ENCODE measurements around the gene OGA. TPM values are rescaled to one million over a fixed set of nuclear protein-coding genes. Genes with fewer than 3 reads are reported as not detected.

Gene OGA
- total and polyA plus RNA-seq, 2 donors, result 56.8 to 240 TPM

- no peaks in the 10 kb centered on the region for H3K36me3 ChIP-seq (ENCODE audit: insufficient read depth)
- no peak for DNase-seq (ENCODE audit: extremely low spot score)
- no peak overlapping the region for H3K27ac ChIP-seq (ENCODE audit: low read depth)
- H3K4me3 ChIP-seq (ENCODE audit: low read depth, low read length), result peak overlapping the region; percentile 48
- H3K4me1 ChIP-seq (ENCODE audit: insufficient read depth), result no peaks in the 10 kb centered on the region
- 14% methylated on average over 31 of the region's 31 CpGs for WGBS
Measured at GRCh38 chr10:101829561-101830315, 11.5 kb upstream of the OGA start.

GRCh38 chr10:101828766-101829551, 10.7 kb upstream of the OGA start:
- no peaks in the 10 kb centered on the region for H3K36me3 ChIP-seq (ENCODE audit: insufficient read depth)
- WGBS, result 48% methylated on average over 39 of the region's 39 CpGs
- DNase-seq (ENCODE audit: extremely low spot score), result no peak
- H3K4me3 ChIP-seq (ENCODE audit: low read depth, low read length), result peak overlapping the region; percentile 25
- H3K27ac ChIP-seq (ENCODE audit: low read depth), result no peak overlapping the region
- H3K4me1 ChIP-seq (ENCODE audit: insufficient read depth), result no peaks in the 10 kb centered on the region

- no peaks in the 10 kb centered on the region for H3K36me3 ChIP-seq (ENCODE audit: insufficient read depth)
- no peaks in the 10 kb centered on the region for H3K4me1 ChIP-seq (ENCODE audit: insufficient read depth)
- no peak overlapping the region for H3K4me3 ChIP-seq (ENCODE audit: low read depth, low read length)
- no peak for DNase-seq (ENCODE audit: extremely low spot score)
- 92% methylated on average over 10 of the region's 10 CpGs for WGBS
- H3K27ac ChIP-seq (ENCODE audit: low read depth), result no peak overlapping the region
Measured at GRCh38 chr10:101827919-101828600, 9.8 kb upstream of the OGA start.

- Histone ChIP-seq H3K4me3 (ENCODE audit: low read depth, low read length) (no peak overlapping the region), H3K36me3 (ENCODE audit: insufficient read depth) (no peaks in the 10 kb centered on the region), H3K27ac (ENCODE audit: low read depth) (no peak overlapping the region), H3K4me1 (ENCODE audit: insufficient read depth) (no peaks in the 10 kb centered on the region)
- 94% methylated on average over 5 of the region's 5 CpGs for WGBS
- no peak for DNase-seq (ENCODE audit: extremely low spot score)
Measured at GRCh38 chr10:101826852-101827434, 8.7 kb upstream of the OGA start.

DNA sequence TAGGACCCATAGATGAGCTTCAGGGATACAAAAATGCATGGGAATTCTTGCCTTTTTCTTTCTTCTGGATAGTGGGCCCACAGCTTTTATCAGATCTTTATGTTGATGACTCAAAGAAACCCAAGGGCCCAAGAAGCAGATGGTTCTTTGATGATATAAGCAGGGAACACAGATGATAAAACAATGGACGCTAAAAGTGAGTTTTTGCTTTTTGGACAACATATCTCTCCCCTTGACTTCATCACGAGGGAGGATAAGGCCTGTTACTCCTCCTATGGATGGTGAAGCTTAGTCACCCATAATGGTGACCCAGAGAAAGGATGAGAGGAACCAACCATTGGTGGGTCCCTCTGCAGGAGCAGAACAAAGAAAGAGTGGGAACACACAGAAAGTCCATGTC, 6.5 kb upstream of the OGA start:
- Histone ChIP-seq H3K4me3 (ENCODE audit: low read depth, low read length) (no peak overlapping the region), H3K27ac (ENCODE audit: low read depth) (no peak overlapping the region), H3K4me1 (ENCODE audit: insufficient read depth) (no peaks in the 10 kb centered on the region), H3K36me3 (ENCODE audit: insufficient read depth) (no peaks in the 10 kb centered on the region)
- no peak for DNase-seq (ENCODE audit: extremely low spot score)
- WGBS, result 68% methylated on average over 2 of the region's 2 CpGs

DNA sequence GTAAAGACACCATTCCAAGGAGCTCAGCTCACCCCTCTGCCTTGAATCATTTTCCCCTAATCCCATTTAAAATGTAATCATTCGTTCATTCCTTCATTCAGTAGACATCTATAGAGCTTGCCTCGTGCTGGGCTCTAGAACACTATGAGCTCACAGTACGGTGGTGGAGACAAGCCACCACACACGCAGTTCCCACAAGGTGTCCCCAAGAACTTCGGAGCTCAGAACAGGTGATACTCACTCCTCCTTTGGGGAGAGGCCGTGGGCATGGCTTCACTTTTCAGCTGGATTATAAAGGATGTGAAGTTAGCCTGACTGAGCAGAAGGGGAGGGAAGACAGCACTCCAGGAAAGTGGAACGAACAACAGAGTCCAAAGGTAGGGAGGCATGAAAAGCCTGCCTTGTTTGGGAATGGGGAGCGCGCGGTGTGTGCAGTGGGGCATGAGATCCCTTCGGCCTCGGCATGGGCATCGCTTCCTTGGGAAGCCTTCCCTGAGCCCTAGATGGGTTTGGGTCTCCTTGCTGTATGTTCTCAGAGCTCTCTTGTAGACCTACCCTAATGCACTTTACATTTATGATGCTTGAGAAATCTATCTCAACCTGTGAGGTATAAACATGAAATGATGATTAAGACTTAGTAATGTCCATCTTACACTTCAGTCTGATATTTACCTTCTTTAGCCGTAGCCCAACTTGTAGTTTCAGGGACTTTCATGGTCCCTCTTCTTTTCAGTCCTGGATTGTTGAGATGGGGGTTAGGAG, 809 bp upstream of the OGA start:
- no peak for DNase-seq (ENCODE audit: extremely low spot score)
- no peaks in the 10 kb centered on the region for H3K4me1 ChIP-seq (ENCODE audit: insufficient read depth)
- 20% methylated on average over 14 of the region's 14 CpGs for WGBS
- no peaks in the 10 kb centered on the region for H3K36me3 ChIP-seq (ENCODE audit: insufficient read depth)
- peak overlapping the region; percentile 19 for H3K4me3 ChIP-seq (ENCODE audit: low read depth, low read length)
- peak overlapping the region; percentile 45 for H3K27ac ChIP-seq (ENCODE audit: low read depth)

GRCh38 chr10:101817337-101818118, 716 bp downstream of the OGA start:
- Histone ChIP-seq H3K36me3 (ENCODE audit: insufficient read depth) (no peaks in the 10 kb centered on the region), H3K27ac (ENCODE audit: low read depth) (peak overlapping the region; percentile 95), H3K4me3 (ENCODE audit: low read depth, low read length) (peak overlapping the region; percentile 97), H3K4me1 (ENCODE audit: insufficient read depth) (no peaks in the 10 kb centered on the region)
- under 1% methylated on average over 44 of the region's 44 CpGs for WGBS
- no peak for DNase-seq (ENCODE audit: extremely low spot score)

- Histone ChIP-seq H3K36me3 (ENCODE audit: insufficient read depth) (no peaks in the 10 kb centered on the region), H3K4me1 (ENCODE audit: insufficient read depth) (no peaks in the 10 kb centered on the region), H3K27ac (ENCODE audit: low read depth) (no peak overlapping the region), H3K4me3 (ENCODE audit: low read depth, low read length) (peak overlapping the region; percentile 97)
- no peak for DNase-seq (ENCODE audit: extremely low spot score)
- WGBS, result under 1% methylated on average over 14 of the region's 14 CpGs
Measured at GRCh38 chr10:101816913-101817336, 1.3 kb downstream of the OGA start.

DNA sequence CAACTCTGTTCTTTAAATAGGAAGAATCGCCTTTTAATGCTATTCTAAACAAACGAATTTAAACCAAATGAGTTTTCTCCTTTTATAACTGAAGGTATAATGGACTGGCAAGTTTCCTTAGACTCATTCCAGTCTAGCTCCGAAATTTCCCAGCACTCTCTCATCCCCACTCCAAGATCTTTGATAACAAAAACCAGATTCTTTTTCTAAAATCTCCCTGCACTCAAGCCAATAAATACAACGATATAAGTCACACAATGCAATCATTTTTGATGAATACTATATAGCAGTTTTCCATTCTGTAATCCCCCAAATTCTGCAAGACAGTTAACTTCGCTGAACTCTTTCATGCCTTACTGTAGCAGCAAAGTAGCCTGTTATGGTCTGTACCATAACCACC, 1.9 kb downstream of the OGA start:
- no peaks in the 10 kb centered on the region for H3K4me1 ChIP-seq (ENCODE audit: insufficient read depth)
- peak overlapping the region; percentile 97 for H3K4me3 ChIP-seq (ENCODE audit: low read depth, low read length)
- 1% methylated on average over 5 of the region's 5 CpGs for WGBS
- no peak for DNase-seq (ENCODE audit: extremely low spot score)
- H3K27ac ChIP-seq (ENCODE audit: low read depth), result no peak overlapping the region
- H3K36me3 ChIP-seq (ENCODE audit: insufficient read depth), result no peaks in the 10 kb centered on the region

GRCh38 chr10:101814466-101815071, 3.7 kb downstream of the OGA start:
- H3K4me3 ChIP-seq (ENCODE audit: low read depth, low read length), result peak overlapping the region; percentile 29
- no peak overlapping the region for H3K27ac ChIP-seq (ENCODE audit: low read depth)
- no peaks in the 10 kb centered on the region for H3K36me3 ChIP-seq (ENCODE audit: insufficient read depth)
- 72% methylated on average over 8 of the region's 8 CpGs for WGBS
- no peak for DNase-seq (ENCODE audit: extremely low spot score)
- no peaks in the 10 kb centered on the region for H3K4me1 ChIP-seq (ENCODE audit: insufficient read depth)

GRCh38 chr10:101812606-101813005, 5.6 kb downstream of the OGA start:
- Histone ChIP-seq H3K4me1 (ENCODE audit: insufficient read depth) (no peaks in the 10 kb centered on the region), H3K27ac (ENCODE audit: low read depth) (no peak overlapping the region), H3K4me3 (ENCODE audit: low read depth, low read length) (no peak overlapping the region), H3K36me3 (ENCODE audit: insufficient read depth) (no peaks in the 10 kb centered on the region)
- DNase-seq (ENCODE audit: extremely low spot score), result no peak
- WGBS, result 74% methylated on average over 4 of the region's 4 CpGs

- Histone ChIP-seq H3K4me1 (ENCODE audit: insufficient read depth) (no peaks in the 10 kb centered on the region), H3K27ac (ENCODE audit: low read depth) (no peak overlapping the region), H3K4me3 (ENCODE audit: low read depth, low read length) (no peak overlapping the region), H3K36me3 (ENCODE audit: insufficient read depth) (peaks cover 2% of the 10 kb centered on the region)
- no peak for DNase-seq (ENCODE audit: extremely low spot score)
- WGBS, result 84% methylated on average over 1 of the region's 1 CpG
Measured at GRCh38 chr10:101807158-101807557, 11.1 kb downstream of the OGA start.

Measured in urinary bladder (tissue), 4 donors.